Body of pancreas (tissue), 4 donors: ENCODE results near the gene ELP4.

Experiments used
- CTCF ChIP-seq, 7 experiments: fragments of 450-650 bp in 4 of 7; fragments of 200-600 bp in 3 of 7; sonication (generic) in 3 of 7; IDR thresholded peaks; one replicate each; pipeline ENCODE4 v1.5.1; 2016 to 2019; ENCODE audit warnings: antibody characterized with exemption in 7 of 7
- POLR2A ChIP-seq, 3 donors: fragments of 450-650 bp; IDR thresholded peaks; one replicate each; pipeline ENCODE4 v1.6.1; 2016; ENCODE audit warnings: antibody characterized with exemption in 3 of 3, mild to moderate bottlenecking in 2 of 3

GRCh38 chr11:31714840-31715239, 205.3 kb downstream of the ELP4 start:
- TF ChIP-seq CTCF (IDR thresholded peaks at IDR 0.05) (no peak), POLR2A (IDR thresholded peaks at IDR 0.05) (no peak)
